PC-3 (cell line): ENCODE results near the gene SPEN.

ENCODE experiments used
- CTCF ChIP-seq: fragments of 300-600 bp; sonication (generic); conservative IDR thresholded peaks from 2 replicates; pipeline ENCODE4 v1.5.1; 2017; ENCODE audit warnings: antibody characterized with exemption, low read depth, mild to moderate bottlenecking, low read length
- EZH2 ChIP-seq: fragments of 300-600 bp; sonication (generic); IDR thresholded peaks from one replicate; pipeline ENCODE4 v1.6.1; 2017; ENCODE audit warnings: antibody characterized with exemption, mild to moderate bottlenecking, low read length; ENCODE audit not compliant: unreplicated experiment
- EZH2phosphoT487 ChIP-seq: fragments of 300-600 bp; sonication (generic); IDR thresholded peaks from 2 replicates; pipeline ENCODE4 v1.6.1; 2018; ENCODE audit warnings: mild to moderate bottlenecking, antibody characterized with exemption, low read length, borderline replicate concordance

- TF ChIP-seq CTCF = no peak
- no peak for TF ChIP-seq EZH2
- TF ChIP-seq EZH2phosphoT487 = no peak
These were observed 20.5 kb upstream of the SPEN start for GRCh38 chr1:15826810-15827507.
